OCI-LY7 (cell line): ENCODE measurements around the gene CRIP2. TPM values are rescaled to one million over a fixed set of nuclear protein-coding genes. Genes with fewer than 3 reads are reported as not detected.

Experiments used
- BruUV-seq: library from RNA; stranded (reverse); fragments of 400-500 nt; replicated peaks from 2 replicates; lab custom pipeline; 2021; lab: Mats Ljungman, UMichigan
- CTCF ChIA-PET: fragments of 300-600 bp; sonication (Branson Sonifier 250); formaldehyde crosslinking; loops from one replicate; lab custom pipeline; 2022; ENCODE audit warnings: antibody characterized with exemption; ENCODE audit not compliant: unreplicated experiment; lab: Charles Lee
- POLR2A ChIA-PET: fragments of 300-600 bp; sonication (Branson Sonifier 250); formaldehyde crosslinking; loops from one replicate; lab custom pipeline; 2022; ENCODE audit warnings: antibody characterized with exemption; lab: Charles Lee
- DNase-seq: peaks from one replicate; pipeline ENCODE4 v3.0.0-alpha.2; 2015; ENCODE audit warnings: low spot score
- H2AFZ ChIP-seq: fragments of 200-600 bp; sonication (generic), shearing (Covaris generic); 2 replicates; pipeline ENCODE4 v1.6.1; 2014; ENCODE audit warnings: mild to moderate bottlenecking, antibody characterized with exemption, low read length, moderate library complexity
- H3K27ac ChIP-seq: fragments of 200-600 bp; sonication (generic); 2 replicates; pipeline ENCODE4 v1.5.1; 2014; ENCODE audit warnings: mixed run types, low read depth, mild to moderate bottlenecking, moderate library complexity, low read length, inconsistent platforms; ENCODE audit not compliant: poor library complexity, severe bottlenecking
- H3K36me3 ChIP-seq: fragments of 200-600 bp; sonication (generic); 2 replicates; pipeline ENCODE4 v1.6.1; 2014; ENCODE audit warnings: mild to moderate bottlenecking, antibody characterized with exemption, low read length, moderate library complexity, mixed read lengths; ENCODE audit not compliant: insufficient read depth
- H3K4me1 ChIP-seq: fragments of 200-600 bp; sonication (generic); 2 replicates; pipeline ENCODE4 v1.5.1; 2014; ENCODE audit warnings: mild to moderate bottlenecking, low read length; ENCODE audit not compliant: insufficient read depth, poor library complexity, severe bottlenecking
- H3K4me2 ChIP-seq: fragments of 200-600 bp; sonication (generic); 2 replicates; pipeline ENCODE4 v1.6.1; 2014; ENCODE audit warnings: mild to moderate bottlenecking, low read length
- H3K4me3 ChIP-seq: fragments of 200-600 bp; sonication (generic); 2 replicates; pipeline ENCODE4 v1.5.1; 2014; ENCODE audit warnings: mild to moderate bottlenecking, low read depth, low read length; ENCODE audit not compliant: poor library complexity, severe bottlenecking
- H3K79me2 ChIP-seq: fragments of 200-600 bp; sonication (generic); 2 replicates; pipeline ENCODE4 v1.6.1; 2016; ENCODE audit warnings: low read depth, mild to moderate bottlenecking, low read length, moderate library complexity, mixed read lengths; ENCODE audit not compliant: insufficient read depth
- H3K9me2 ChIP-seq: fragments of 200-600 bp; sonication (generic); 2 replicates; pipeline ENCODE4 v1.6.1; 2016; ENCODE audit warnings: mild to moderate bottlenecking, low read length, mixed read lengths; ENCODE audit not compliant: insufficient read depth
- H3K9me3 ChIP-seq: fragments of 200-600 bp; sonication (generic); 2 replicates; pipeline ENCODE4 v1.6.1; 2014; ENCODE audit warnings: mild to moderate bottlenecking, mixed run types, low read length, mixed read lengths
- H4K20me1 ChIP-seq: fragments of 200-600 bp; sonication (generic); 2 replicates; pipeline ENCODE4 v1.6.1; 2014; ENCODE audit warnings: mild to moderate bottlenecking, antibody characterized with exemption, low read length, moderate library complexity, mixed read lengths; ENCODE audit not compliant: insufficient read depth
- EZH2phosphoT487 ChIP-seq: fragments of 200-600 bp; sonication (generic); IDR thresholded peaks from 2 replicates; pipeline ENCODE4 v1.6.1; 2018; ENCODE audit warnings: low read depth, borderline replicate concordance, mild to moderate bottlenecking, mixed run types, antibody characterized with exemption, low read length, moderate library complexity, mixed read lengths
- intact Hi-C: fragments of 100-400 bp; cut with micrococcal nuclease; formaldehyde crosslinking; loops from one replicate; pipeline ENCODE4 v1.10.0; 2022; ENCODE audit not compliant: unreplicated experiment
- total RNA-seq, 2 experiments: library from RNA; depleted of rRNA in 1 of 2; stranded (reverse); fragments of >200 nt in 1 of 2; shearing (Covaris generic) in 1 of 2; gene quantifications; 2 replicates each; pipeline ENCODE4 v1.2.3, GENCODE V29; 2014 to 2022
- TF ChIP-seq, protein P1 (sequence below): fragments of 200-600 bp; sonication (generic); conservative IDR thresholded peaks from 2 replicates; pipeline ENCODE4 v1.5.1; 2014; ENCODE audit warnings: mild to moderate bottlenecking, antibody characterized with exemption, low read length, moderate library complexity, mixed read lengths

CRIP2 gene
- total RNA-seq, 2 experiments from 2014 or later = not detected

DNA sequence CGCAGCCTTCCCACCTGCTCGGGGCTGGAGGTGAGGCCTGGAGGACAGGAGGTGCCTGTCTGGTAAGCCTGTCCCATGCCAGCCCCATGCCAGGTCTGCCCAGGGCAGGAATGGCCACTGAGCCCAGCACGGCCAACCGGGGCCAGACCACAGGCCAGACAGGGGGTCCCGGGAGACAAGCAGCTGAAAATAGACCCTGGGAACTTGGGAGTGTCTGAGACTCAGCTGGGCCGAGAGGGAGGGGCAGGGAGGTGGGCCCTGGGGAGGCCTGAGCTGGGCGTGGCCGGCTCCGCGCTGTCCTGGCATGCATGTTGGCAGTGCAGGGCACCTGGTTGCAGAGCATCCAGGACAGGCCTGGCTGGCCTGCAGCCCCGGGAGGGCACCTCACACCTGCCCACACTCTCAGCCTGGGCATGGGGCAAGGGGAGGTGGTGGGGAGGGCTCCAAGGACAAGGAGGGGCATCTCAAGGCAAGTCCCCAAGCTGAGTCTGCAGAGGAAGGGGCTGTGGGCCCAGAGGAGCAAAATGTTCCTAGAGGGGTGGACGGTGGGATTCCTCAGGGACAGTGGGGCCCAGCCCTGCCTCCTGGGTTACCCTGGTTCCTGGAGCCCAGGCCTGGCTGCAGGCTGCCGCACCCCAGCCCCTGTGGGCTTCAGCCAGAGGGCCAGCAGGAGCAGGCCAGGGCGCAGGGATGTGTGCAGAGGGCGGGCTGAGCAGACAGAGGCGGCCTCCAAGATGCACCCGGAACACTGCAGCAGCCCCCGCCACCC, 8.9 kb downstream of the CRIP2 start:
- no TSS peak for BruUV-seq
- POLR2A ChIA-PET = interaction anchor here (1.2 kb wide), 1 partner anchor 49 kb away, joined by 3 read pairs; no protein-coding TSS in a partner anchor
- intact Hi-C loops = no loop called here

DNA sequence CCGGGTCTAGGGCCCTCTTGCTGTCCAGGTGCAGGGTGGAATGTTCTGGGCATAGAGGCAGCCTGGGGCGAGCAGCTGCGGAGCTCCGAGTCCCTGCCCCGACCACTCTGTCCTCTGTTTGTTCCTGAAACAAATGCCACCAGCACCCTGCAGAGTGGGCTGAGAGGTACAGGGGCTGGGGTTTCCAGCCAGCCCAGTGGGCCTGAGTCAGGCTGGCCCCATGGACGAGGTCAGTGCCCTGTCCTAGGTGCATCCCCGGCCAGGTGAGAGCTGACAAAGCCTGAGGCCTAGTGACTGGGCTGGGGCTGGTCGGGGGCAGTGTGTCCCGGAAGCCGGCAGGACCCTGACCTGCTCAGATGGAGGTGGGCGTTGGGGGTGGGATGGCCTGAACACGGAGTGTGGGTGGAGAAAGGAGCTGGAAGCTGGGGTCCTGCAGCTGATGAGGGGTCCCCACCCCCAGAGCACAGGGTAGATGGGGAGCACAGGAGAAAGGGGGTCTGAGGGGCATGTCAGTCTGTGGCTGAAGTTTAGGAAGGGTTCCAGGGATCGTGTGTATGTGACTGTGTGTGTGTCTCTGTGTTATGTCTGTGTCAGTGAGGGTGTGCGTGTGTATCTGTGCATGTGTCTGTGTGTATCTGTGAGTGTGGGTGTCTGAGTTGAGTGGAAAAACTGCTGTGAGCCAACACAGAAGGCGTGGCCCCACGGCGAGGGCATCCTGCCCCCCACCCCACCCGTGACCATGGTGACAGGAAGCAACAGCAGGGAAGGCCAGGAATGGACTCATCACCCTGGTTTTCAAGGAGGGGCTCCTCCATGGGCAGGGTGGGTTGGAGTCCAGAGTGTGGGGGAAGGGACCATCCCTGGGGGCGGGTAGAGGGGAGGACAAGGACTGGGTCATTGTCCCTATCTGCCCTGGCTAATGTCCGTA, 9.7 kb downstream of the CRIP2 start:
- DNase-seq = no peak
- ChIA-PET POLR2A (no interaction called here), CTCF (no interaction called here)
- H3K9me2 ChIP-seq = no peaks in the 10 kb centered on the region
- no TSS peak for BruUV-seq
- no peaks in the 10 kb centered on the region for H4K20me1 ChIP-seq
- peaks cover 39% of the 10 kb centered on the region for H3K4me1 ChIP-seq
- H3K9me3 ChIP-seq = no peaks in the 10 kb centered on the region
- H3K27ac ChIP-seq = no peak overlapping the region
- no peak overlapping the region for H3K4me2 ChIP-seq
- H3K4me3 ChIP-seq = no peak overlapping the region
- no peak overlapping the region for H2AFZ ChIP-seq
- intact Hi-C loops = no loop called here
- no peaks in the 10 kb centered on the region for H3K79me2 ChIP-seq
- H3K36me3 ChIP-seq = no peaks in the 10 kb centered on the region
- TF ChIP-seq, protein P1, sequence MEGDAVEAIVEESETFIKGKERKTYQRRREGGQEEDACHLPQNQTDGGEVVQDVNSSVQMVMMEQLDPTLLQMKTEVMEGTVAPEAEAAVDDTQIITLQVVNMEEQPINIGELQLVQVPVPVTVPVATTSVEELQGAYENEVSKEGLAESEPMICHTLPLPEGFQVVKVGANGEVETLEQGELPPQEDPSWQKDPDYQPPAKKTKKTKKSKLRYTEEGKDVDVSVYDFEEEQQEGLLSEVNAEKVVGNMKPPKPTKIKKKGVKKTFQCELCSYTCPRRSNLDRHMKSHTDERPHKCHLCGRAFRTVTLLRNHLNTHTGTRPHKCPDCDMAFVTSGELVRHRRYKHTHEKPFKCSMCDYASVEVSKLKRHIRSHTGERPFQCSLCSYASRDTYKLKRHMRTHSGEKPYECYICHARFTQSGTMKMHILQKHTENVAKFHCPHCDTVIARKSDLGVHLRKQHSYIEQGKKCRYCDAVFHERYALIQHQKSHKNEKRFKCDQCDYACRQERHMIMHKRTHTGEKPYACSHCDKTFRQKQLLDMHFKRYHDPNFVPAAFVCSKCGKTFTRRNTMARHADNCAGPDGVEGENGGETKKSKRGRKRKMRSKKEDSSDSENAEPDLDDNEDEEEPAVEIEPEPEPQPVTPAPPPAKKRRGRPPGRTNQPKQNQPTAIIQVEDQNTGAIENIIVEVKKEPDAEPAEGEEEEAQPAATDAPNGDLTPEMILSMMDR = no peak
- no peak for TF ChIP-seq EZH2phosphoT487

More for the DNA sequence above, 8.9 kb downstream of the CRIP2 start:
- H3K79me2 ChIP-seq = no peaks in the 10 kb centered on the region
- no peak for DNase-seq
- no peaks in the 10 kb centered on the region for H3K9me2 ChIP-seq
- H3K4me2 ChIP-seq = no peak overlapping the region
- CTCF ChIA-PET = no interaction called here
- no peak overlapping the region for H3K4me3 ChIP-seq
- no peaks in the 10 kb centered on the region for H3K36me3 ChIP-seq
- no peak for TF ChIP-seq EZH2phosphoT487
- TF ChIP-seq, protein P1 = no peak
- no peaks in the 10 kb centered on the region for H3K9me3 ChIP-seq
- no peak overlapping the region for H2AFZ ChIP-seq
- H3K4me1 ChIP-seq = peaks cover 34% of the 10 kb centered on the region
- H4K20me1 ChIP-seq = no peaks in the 10 kb centered on the region
- H3K27ac ChIP-seq = no peak overlapping the region
